ENCODE results near the gene MTA3.

Gene MTA3

DNA sequence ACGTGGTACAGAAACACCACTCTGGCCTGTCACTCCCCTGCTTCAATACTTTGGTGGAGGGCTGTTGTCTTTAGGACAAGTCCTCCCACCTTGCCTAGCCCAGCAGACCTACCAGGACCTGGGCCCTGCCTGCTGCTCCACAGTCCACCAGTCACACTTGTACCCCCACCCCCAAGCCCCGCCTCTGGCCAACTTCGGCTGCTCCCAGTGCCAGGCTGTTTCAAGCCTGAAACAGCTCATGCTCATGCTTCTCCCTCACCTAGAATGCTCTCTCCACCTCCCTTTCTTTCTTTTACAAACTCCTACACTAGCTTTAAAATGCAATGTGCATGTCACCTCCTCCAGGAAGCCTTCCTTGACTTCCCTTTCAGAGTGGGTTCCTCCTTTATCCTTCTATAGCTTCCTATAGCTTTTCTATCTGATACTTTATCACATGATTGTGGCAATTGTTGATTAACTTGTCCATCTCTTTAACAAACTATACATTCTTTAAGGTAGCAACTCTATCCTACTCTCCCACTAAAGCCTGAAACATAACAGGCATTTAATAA lies 200.3 kb downstream of the MTA3 start:
- DNase-seq (ENCODE audit: low read depth) = no peak
- no peak overlapping the region for H3K4me3 ChIP-seq (ENCODE audit: low read depth, low read length)
- TF ChIP-seq, protein P1, sequence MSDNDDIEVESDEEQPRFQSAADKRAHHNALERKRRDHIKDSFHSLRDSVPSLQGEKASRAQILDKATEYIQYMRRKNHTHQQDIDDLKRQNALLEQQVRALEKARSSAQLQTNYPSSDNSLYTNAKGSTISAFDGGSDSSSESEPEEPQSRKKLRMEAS (IDR thresholded peaks at IDR 0.05; ENCODE audit: low read depth, low read length) = no peak
- TF ChIP-seq, protein P2, sequence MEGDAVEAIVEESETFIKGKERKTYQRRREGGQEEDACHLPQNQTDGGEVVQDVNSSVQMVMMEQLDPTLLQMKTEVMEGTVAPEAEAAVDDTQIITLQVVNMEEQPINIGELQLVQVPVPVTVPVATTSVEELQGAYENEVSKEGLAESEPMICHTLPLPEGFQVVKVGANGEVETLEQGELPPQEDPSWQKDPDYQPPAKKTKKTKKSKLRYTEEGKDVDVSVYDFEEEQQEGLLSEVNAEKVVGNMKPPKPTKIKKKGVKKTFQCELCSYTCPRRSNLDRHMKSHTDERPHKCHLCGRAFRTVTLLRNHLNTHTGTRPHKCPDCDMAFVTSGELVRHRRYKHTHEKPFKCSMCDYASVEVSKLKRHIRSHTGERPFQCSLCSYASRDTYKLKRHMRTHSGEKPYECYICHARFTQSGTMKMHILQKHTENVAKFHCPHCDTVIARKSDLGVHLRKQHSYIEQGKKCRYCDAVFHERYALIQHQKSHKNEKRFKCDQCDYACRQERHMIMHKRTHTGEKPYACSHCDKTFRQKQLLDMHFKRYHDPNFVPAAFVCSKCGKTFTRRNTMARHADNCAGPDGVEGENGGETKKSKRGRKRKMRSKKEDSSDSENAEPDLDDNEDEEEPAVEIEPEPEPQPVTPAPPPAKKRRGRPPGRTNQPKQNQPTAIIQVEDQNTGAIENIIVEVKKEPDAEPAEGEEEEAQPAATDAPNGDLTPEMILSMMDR (IDR thresholded peaks at IDR 0.05; ENCODE audit: low read depth, low read length) = no peak
- TF ChIP-seq POLR2A (IDR thresholded peaks at IDR 0.05; ENCODE audit: extremely low read depth, insufficient read length) (no peak), MYC (IDR thresholded peaks at IDR 0.05; ENCODE audit: low read depth, low read length) (no peak)

DNA sequence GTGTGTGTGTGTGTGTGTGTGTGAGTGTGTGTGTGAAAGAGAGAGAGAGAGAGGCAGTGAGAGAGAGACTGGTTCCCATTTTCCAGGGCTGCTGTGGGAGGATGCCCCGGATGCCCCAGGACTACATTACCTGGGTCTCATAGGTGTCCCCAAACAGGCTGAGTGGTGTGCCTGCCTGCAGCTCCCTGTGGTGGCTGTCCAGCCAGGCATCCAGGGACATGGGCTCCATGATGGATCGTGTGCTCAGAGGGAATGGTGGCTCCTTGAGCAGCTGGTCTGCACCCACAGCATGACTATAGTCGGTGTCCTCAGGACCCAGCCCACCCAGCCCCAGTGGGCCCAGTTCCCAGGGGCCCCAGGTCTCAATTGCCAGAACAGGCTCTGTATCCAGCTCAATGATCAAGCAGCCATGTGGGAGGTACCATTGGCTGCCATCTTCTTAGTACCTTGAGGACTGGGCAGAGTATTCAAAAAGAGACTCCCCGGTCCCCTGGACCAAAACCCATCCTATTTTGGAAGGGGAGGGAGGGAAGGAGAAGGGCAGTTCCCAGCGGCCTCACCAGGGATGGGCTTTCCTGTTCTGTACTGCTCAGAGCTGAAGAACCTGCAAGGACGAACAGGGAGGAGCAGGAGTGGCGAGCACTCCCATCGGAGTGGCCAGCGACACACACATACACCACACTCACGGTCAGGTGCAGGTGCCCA lies 201.3 kb downstream of the MTA3 start:
- no peak for TF ChIP-seq MYC (IDR thresholded peaks at IDR 0.05; ENCODE audit: low read depth, low read length)
- TF ChIP-seq, protein P1 (IDR thresholded peaks at IDR 0.05; ENCODE audit: low read depth, low read length) = no peak
- TF ChIP-seq, protein P2 (IDR thresholded peaks at IDR 0.05; ENCODE audit: low read depth, low read length) = no peak
- TF ChIP-seq POLR2A (IDR thresholded peaks at IDR 0.05; ENCODE audit: extremely low read depth, insufficient read length) = no peak
- no peak overlapping the region for H3K4me3 ChIP-seq (ENCODE audit: low read depth, low read length)
- no peak for DNase-seq (ENCODE audit: low read depth)

DNA sequence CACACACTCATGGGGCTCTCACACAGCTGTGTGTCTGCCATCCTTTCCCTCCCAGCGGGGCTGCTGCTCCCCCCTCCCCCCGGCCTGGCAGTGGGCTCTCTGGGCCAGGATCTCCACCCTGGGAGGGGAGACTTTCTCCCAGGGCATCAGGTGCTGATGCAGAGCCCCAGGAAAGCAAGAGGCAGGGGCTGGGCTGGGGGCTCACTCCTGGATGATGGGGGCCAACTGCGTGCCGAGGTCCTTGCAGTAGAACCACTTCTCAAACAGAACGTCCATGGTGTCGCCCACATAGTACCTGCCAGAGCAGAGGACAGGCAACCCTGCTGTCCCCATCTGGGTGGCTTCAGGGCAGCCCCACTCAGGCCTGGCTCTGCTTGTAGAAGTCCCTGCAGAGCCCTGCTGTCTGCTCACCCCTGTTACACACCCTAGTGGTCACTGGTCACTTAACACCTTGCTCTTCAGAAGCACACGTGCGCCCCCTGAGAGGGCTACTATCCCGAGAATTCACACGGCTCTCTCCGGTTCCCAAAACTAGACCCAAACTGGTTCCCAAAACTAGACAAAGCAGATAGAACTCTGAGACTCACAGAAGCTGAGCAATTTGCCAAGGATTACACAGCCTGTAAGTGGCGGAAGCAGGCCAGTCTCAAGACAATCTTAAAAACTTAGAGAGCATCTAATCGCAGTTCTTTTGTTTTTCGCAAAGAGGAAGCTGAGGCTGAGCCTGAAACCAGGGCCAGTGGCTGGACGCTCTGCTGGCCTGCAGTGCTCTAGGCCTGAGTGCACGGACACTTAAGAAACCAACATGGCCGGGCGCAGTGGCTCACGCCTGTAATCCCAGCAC lies 202.1 kb downstream of the MTA3 start:
- peak; percentile 80 for DNase-seq (ENCODE audit: low read depth)
- no peak overlapping the region for H3K4me3 ChIP-seq (ENCODE audit: low read depth, low read length)
- no peak for TF ChIP-seq POLR2A (IDR thresholded peaks at IDR 0.05; ENCODE audit: extremely low read depth, insufficient read length)
- TF ChIP-seq, protein P1 (IDR thresholded peaks at IDR 0.05; ENCODE audit: low read depth, low read length) = peak; percentile 55
- TF ChIP-seq, protein P2 (IDR thresholded peaks at IDR 0.05; ENCODE audit: low read depth, low read length) = peak; percentile 69

DNA sequence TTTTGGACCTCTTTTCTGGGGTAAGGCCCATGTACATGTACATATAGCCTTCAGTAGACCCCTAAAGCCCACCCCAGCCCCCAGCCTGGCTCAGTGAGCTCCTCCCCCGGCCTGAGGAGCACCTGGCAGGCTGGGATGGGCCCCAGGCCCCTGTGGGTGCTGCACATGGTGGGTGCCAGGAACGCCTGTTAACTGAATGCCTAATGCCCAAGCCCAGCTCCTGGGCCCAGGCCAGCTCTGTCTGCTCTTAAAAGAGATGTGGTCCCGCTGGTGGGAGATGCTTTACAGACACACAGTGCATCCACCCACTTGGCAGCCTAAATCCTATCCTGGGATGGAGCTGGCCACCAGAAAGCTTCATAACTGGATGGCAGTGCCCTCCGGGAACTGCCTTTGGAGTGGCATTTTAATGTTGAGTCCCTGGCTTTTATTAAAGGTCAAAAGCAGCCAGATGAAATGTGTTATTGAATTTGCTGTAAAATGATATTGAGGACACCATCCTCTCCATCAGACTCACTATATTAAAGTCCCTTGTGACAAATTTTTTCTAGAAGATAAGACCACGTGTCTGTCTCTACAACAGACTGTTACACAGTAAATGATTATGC lies 203.2 kb downstream of the MTA3 start:
- TF ChIP-seq POLR2A (IDR thresholded peaks at IDR 0.05; ENCODE audit: extremely low read depth, insufficient read length) = no peak
- TF ChIP-seq MYC (IDR thresholded peaks at IDR 0.05; ENCODE audit: low read depth, low read length) = no peak
- TF ChIP-seq, protein P2 (IDR thresholded peaks at IDR 0.05; ENCODE audit: low read depth, low read length) = no peak
- TF ChIP-seq, protein P1 (IDR thresholded peaks at IDR 0.05; ENCODE audit: low read depth, low read length) = no peak
- no peak for DNase-seq (ENCODE audit: low read depth)
- no peak overlapping the region for H3K4me3 ChIP-seq (ENCODE audit: low read depth, low read length)

DNA sequence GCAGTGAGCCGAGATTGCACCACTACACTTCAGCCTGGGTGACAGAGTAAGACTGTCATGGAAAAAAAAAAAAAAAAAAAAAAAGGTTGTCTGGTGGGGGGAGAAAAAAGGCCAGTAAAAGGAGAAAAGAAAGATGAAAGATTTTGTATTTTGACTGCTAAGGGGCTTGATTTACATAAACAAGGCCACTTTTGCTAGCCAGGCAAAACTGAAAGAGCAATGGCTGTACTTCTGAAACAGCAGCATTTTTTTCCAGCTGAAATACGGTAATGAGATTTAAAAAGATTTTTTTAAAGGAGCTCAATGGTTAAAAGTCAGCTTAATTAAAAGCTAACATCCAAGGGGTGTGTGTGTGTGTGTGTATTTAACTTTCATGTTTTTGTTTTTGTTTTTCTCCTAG lies 206.8 kb downstream of the MTA3 start:
- DNase-seq (ENCODE audit: low read depth) = no peak
- TF ChIP-seq, protein P1 (IDR thresholded peaks at IDR 0.05; ENCODE audit: low read depth, low read length) = no peak
- TF ChIP-seq, protein P2 (IDR thresholded peaks at IDR 0.05; ENCODE audit: low read depth, low read length) = no peak
- TF ChIP-seq MYC (IDR thresholded peaks at IDR 0.05; ENCODE audit: low read depth, low read length) = no peak
- no peak for TF ChIP-seq POLR2A (IDR thresholded peaks at IDR 0.05; ENCODE audit: extremely low read depth, insufficient read length)
- H3K4me3 ChIP-seq (ENCODE audit: low read depth, low read length) = no peak overlapping the region

Data from NB4 (cell line).